HepG2 (cell line): ENCODE measurements around the gene PBX2. TPM values are rescaled to one million over a fixed set of nuclear protein-coding genes. Genes with fewer than 3 reads are reported as not detected.

Experiments used
- KDM2A ChIP-seq: sonication (generic); formaldehyde crosslinking; IDR thresholded peaks from 2 replicates; pipeline ENCODE4 v1.4.0; 2020; ENCODE audit warnings: low read depth, missing genetic modification reagents, borderline replicate concordance
- KDM4B ChIP-seq: sonication (generic); formaldehyde crosslinking; IDR thresholded peaks from 2 replicates; pipeline ENCODE4 v1.4.0; 2020; ENCODE audit warnings: missing genetic modification reagents
- MTA1 ChIP-seq: sonication (generic); formaldehyde crosslinking; IDR thresholded peaks from 2 replicates; pipeline ENCODE4 v1.4.0; 2020; ENCODE audit warnings: missing genetic modification reagents, mild to moderate bottlenecking, borderline replicate concordance
- MXD4 ChIP-seq: IDR thresholded peaks from 2 replicates; pipeline ENCODE4 v1.6.1; 2016; ENCODE audit warnings: mild to moderate bottlenecking, missing biosample characterization, missing genetic modification reagents
- POLR2G ChIP-seq: fragments of 200-400 bp; formaldehyde crosslinking; IDR thresholded peaks from 2 replicates; pipeline ENCODE4 v1.6.1; 2018; ENCODE audit warnings: mild to moderate bottlenecking, low read depth, low read length, moderate library complexity
- RBM22 ChIP-seq: fragments of 200-400 bp; formaldehyde crosslinking; optimal IDR thresholded peaks from 2 replicates; pipeline ENCODE3; 2017; ENCODE audit warnings: mild to moderate bottlenecking, low read length, moderate library complexity
- REST ChIP-seq, 2 experiments: IDR thresholded peaks; 2 replicates each; pipeline ENCODE4 v1.6.1; 2011 to 2012; ENCODE audit warnings: low read length in 2 of 2, borderline replicate concordance in 1 of 2, low read depth in 1 of 2, mild to moderate bottlenecking in 1 of 2, moderate library complexity in 1 of 2
- RXRA ChIP-seq: sonication (generic); formaldehyde crosslinking; IDR thresholded peaks from 2 replicates; pipeline ENCODE4 v1.5.1; 2020; ENCODE audit warnings: missing genetic modification reagents
- ZBTB21 ChIP-seq: sonication (generic); formaldehyde crosslinking; IDR thresholded peaks from 2 replicates; pipeline ENCODE4 v1.4.0; 2020; ENCODE audit warnings: missing genetic modification reagents
- ZBTB46 ChIP-seq: sonication (generic); formaldehyde crosslinking; IDR thresholded peaks from 2 replicates; pipeline ENCODE4 v1.4.0; 2020; ENCODE audit warnings: mild to moderate bottlenecking, missing genetic modification reagents, borderline replicate concordance
- ZNF383 ChIP-seq: sonication (generic); formaldehyde crosslinking; IDR thresholded peaks from 2 replicates; pipeline ENCODE4 v1.4.0; 2020; ENCODE audit warnings: missing genetic modification reagents, mild to moderate bottlenecking, borderline replicate concordance
- ZNF549 ChIP-seq: sonication (generic); formaldehyde crosslinking; IDR thresholded peaks from 2 replicates; pipeline ENCODE4 v1.5.0; 2020; ENCODE audit warnings: missing genetic modification reagents
- ZNF7 ChIP-seq: IDR thresholded peaks from 2 replicates; pipeline ENCODE4 v1.6.1; 2016; ENCODE audit warnings: missing biosample characterization, missing genetic modification reagents
- ZNF740 ChIP-seq: sonication (generic); formaldehyde crosslinking; IDR thresholded peaks from 2 replicates; pipeline ENCODE4 v1.4.0; 2020; ENCODE audit warnings: missing genetic modification reagents
- ZNF839 ChIP-seq: sonication (generic); formaldehyde crosslinking; IDR thresholded peaks from 2 replicates; pipeline ENCODE4 v1.4.0; 2020; ENCODE audit warnings: missing genetic modification reagents, mild to moderate bottlenecking, borderline replicate concordance
- ZNF891 ChIP-seq: sonication (generic); formaldehyde crosslinking; IDR thresholded peaks from 2 replicates; pipeline ENCODE4 v1.5.0; 2020; ENCODE audit warnings: mild to moderate bottlenecking, missing genetic modification reagents
- polyA plus RNA-seq, 8 experiments: library from polyadenylated mRNA; depleted of rRNA in 3 of 8; stranded (reverse) in 7 of 8; unstranded in 1 of 8; fragments of >200 nt; fragmentation: Illumina TruSeq in 4 of 8; extraction: Trizol in 4 of 8; gene quantifications; 2 replicates each; pipeline versions ENCODE4 v1.2.1 to v1.2.3, GENCODE V29; 2011 to 2016; ENCODE audit warnings: low read depth in 4 of 8, missing spikeins in 1 of 8, mixed read lengths in 1 of 8; ENCODE audit not compliant: insufficient read depth in 1 of 8
- total RNA-seq, 5 experiments: library from RNA; depleted of rRNA; stranded (reverse); fragments of >200 nt; fragmentation: Illumina TruSeq; extraction: Trizol; gene quantifications; 2 replicates each; pipeline ENCODE4 v1.2.3, GENCODE V29; 2016; ENCODE audit warnings: low read depth in 1 of 5
- TF ChIP-seq, protein P1 (sequence below): sonication (generic); formaldehyde crosslinking; IDR thresholded peaks from 2 replicates; pipeline ENCODE4 v1.4.0; 2020; ENCODE audit warnings: missing genetic modification reagents

PBX2 gene
- total and polyA plus RNA-seq, 2 of the 13 experiments (the other 11 are each of a cell fraction or from before 2014, with no cell fraction given), result 42.3 to 77.8 TPM

DNA sequence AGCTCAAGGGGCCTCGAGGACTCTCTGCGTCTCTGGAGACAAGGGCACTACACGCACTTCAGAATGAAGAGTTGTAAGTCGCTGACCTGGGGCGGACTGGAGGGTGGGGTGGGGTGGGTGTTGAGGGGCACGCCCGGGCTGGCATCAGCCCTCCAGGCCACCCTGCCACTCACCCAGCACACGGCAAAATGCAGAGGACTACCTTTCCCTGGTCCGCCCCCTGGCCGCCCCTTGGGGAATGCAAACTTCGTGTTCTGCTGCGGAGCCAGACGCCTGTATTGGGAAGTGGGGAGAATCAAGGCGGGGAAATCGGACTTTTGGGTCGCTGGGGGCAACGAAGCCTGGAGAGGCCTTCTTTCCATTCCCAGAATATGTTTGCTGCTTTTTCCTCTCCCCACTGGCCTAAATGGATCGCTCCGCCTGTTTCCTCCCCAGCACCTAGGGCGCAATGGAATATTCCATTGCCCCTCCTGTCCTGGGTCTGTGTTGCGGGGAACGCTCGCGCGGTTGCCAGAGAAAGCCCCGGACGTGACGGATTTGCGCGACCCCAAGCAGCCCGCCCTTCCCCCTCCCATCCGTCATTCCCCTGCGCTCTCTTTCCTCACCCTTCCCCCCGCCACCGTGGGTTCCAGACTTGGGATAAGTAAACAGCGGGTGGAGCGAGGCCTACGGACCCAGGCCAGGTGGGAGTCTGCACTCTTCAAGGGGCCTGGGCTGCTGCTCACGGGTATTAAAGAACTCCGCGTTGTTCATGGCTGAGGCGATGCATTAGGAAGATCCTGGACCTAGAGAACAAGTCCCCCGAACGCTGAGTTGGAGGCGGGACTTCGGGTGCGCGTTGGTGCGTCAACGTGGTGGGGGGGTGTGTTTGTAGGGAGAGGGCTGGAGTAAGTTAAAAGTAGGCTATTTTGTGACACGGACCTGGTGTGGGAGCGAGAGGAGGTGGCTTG is 36.2 kb downstream of the PBX2 start, which contains the start of gene PPT2 (continued):
- TF ChIP-seq REST (IDR thresholded peaks at IDR 0.05; ENCODE audit: borderline replicate concordance in 1 of 2, low read depth in 1 of 2, low read length in 2 of 2) (peak in 1 of 2 experiments; percentile 34; a peak in 1 of 4 replicates), KDM4B (CRISPR knock-in tag) (peak; percentile 41; the same call in 1 of the 2 replicates), ZNF891 (CRISPR knock-in tag) (peak; percentile 7; the same call in 1 of the 2 replicates), KDM2A (CRISPR knock-in tag) (peak; percentile 58; the same call in 1 of the 2 replicates), ZNF383 (CRISPR knock-in tag) (peak; percentile 24; the same call in 1 of the 2 replicates), ZNF7 (no peak), RBM22 (peak; percentile 76), ZBTB21 (CRISPR knock-in tag) (peak; percentile 50; the same call in 1 of the 2 replicates), ZBTB46 (peak; percentile 78; the same call in 1 of the 2 replicates), MTA1 (CRISPR knock-in tag) (peak; percentile 96), MXD4 (CRISPR knock-in tag) (no peak; the same call in 1 of the 2 replicates), ZNF839 (no peak), RXRA (no peak; the same call in 1 of the 2 replicates), ZNF549 (CRISPR knock-in tag) (no peak), ZNF740 (CRISPR knock-in tag) (peak; percentile 75), POLR2G (peak; percentile 71)
- TF ChIP-seq, protein P1, sequence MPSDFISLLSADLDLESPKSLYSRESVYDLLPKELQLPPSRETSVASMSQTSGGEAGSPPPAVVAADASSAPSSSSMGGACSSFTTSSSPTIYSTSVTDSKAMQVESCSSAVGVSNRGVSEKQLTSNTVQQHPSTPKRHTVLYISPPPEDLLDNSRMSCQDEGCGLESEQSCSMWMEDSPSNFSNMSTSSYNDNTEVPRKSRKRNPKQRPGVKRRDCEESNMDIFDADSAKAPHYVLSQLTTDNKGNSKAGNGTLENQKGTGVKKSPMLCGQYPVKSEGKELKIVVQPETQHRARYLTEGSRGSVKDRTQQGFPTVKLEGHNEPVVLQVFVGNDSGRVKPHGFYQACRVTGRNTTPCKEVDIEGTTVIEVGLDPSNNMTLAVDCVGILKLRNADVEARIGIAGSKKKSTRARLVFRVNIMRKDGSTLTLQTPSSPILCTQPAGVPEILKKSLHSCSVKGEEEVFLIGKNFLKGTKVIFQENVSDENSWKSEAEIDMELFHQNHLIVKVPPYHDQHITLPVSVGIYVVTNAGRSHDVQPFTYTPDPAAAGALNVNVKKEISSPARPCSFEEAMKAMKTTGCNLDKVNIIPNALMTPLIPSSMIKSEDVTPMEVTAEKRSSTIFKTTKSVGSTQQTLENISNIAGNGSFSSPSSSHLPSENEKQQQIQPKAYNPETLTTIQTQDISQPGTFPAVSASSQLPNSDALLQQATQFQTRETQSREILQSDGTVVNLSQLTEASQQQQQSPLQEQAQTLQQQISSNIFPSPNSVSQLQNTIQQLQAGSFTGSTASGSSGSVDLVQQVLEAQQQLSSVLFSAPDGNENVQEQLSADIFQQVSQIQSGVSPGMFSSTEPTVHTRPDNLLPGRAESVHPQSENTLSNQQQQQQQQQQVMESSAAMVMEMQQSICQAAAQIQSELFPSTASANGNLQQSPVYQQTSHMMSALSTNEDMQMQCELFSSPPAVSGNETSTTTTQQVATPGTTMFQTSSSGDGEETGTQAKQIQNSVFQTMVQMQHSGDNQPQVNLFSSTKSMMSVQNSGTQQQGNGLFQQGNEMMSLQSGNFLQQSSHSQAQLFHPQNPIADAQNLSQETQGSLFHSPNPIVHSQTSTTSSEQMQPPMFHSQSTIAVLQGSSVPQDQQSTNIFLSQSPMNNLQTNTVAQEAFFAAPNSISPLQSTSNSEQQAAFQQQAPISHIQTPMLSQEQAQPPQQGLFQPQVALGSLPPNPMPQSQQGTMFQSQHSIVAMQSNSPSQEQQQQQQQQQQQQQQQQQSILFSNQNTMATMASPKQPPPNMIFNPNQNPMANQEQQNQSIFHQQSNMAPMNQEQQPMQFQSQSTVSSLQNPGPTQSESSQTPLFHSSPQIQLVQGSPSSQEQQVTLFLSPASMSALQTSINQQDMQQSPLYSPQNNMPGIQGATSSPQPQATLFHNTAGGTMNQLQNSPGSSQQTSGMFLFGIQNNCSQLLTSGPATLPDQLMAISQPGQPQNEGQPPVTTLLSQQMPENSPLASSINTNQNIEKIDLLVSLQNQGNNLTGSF (CRISPR knock-in tag), result peak; percentile 37; the same call in 1 of the 2 replicates
